ENCODE data around the gene PDK2.

PDK2 gene

DNA sequence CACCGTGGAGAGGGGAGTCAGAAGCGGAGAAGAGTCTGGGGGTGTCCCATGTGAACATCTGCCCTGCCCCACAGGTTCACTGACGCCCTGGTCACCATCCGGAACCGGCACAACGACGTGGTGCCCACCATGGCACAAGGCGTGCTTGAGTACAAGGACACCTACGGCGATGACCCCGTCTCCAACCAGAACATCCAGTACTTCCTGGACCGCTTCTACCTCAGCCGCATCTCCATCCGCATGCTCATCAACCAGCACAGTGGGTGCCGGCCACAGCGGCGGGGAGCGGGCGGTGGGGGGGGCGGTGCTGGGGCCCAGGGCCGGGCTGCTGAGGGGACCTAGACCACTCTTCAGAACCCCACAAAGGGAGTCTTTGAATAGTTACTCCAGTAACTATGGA, 10.7 kb downstream of the PDK2 start:
- Histone ChIP-seq H3K4me3 (ENCODE audit: low read length) (no peak overlapping the region), H3K36me3 (ENCODE audit: insufficient read depth, low read depth, low read length) (no peaks in the 10 kb centered on the region), H3K27me3 (ENCODE audit: insufficient read depth, low read length) (no peaks in the 10 kb centered on the region), H3K27ac (ENCODE audit: low read length) (no peak overlapping the region), H3K4me1 (ENCODE audit: insufficient read depth, low read length) (peaks cover 10% of the 10 kb centered on the region), H3K9ac (ENCODE audit: low read depth, low read length) (no peak overlapping the region), H3K9me3 (ENCODE audit: insufficient read depth, low read depth, low read length) (no peaks in the 10 kb centered on the region)

DNA sequence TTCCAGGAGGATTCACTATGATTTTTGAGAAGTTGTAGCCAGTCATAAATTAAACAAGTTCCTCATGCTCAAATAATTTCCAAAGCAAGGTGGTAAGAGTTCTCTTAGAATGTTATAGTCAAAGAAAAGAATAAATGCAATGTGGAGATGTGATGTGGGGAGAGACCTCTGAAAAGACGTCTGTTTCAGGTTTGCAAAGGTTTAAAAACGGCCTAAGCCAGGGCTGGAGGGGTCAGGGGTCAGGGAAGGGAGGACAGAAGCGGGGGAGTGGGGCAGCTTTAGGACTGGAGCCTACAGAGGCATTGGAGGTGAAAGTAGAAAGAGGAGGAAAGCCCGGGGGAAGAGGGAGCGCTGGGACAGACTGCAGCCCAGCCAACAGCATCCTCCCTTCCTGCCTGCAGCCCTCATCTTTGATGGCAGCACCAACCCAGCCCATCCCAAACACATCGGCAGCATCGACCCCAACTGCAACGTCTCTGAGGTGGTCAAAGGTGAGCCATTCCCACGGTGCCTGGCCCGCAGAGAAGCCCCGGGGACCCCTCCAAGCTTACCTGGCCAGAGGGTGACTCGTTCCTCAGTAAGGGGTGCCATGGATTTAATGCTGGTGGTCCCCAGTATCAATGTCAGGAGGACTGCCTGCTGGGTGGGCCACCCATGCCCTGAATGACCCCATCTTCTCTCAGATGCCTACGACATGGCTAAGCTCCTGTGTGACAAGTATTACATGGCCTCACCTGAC, 11.4 kb downstream of the PDK2 start:
- no peak overlapping the region for H3K4me3 ChIP-seq (ENCODE audit: low read length)
- H3K27me3 ChIP-seq (ENCODE audit: insufficient read depth, low read length): no peaks in the 10 kb centered on the region
- H3K9ac ChIP-seq (ENCODE audit: low read depth, low read length): no peak overlapping the region
- H3K36me3 ChIP-seq (ENCODE audit: insufficient read depth, low read depth, low read length): no peaks in the 10 kb centered on the region
- H3K27ac ChIP-seq (ENCODE audit: low read length): no peak overlapping the region
- peaks cover 3% of the 10 kb centered on the region for H3K4me1 ChIP-seq (ENCODE audit: insufficient read depth, low read length)
- H3K9me3 ChIP-seq (ENCODE audit: insufficient read depth, low read depth, low read length): no peaks in the 10 kb centered on the region

GRCh38 chr17:50107790-50108414, 12.8 kb downstream of the PDK2 start:
- Histone ChIP-seq H3K27ac (ENCODE audit: low read length) (no peak overlapping the region), H3K4me3 (ENCODE audit: low read length) (no peak overlapping the region), H3K9ac (ENCODE audit: low read depth, low read length) (no peak overlapping the region), H3K36me3 (ENCODE audit: insufficient read depth, low read depth, low read length) (no peaks in the 10 kb centered on the region), H3K27me3 (ENCODE audit: insufficient read depth, low read length) (no peaks in the 10 kb centered on the region), H3K4me1 (ENCODE audit: insufficient read depth, low read length) (peaks cover 3% of the 10 kb centered on the region), H3K9me3 (ENCODE audit: insufficient read depth, low read depth, low read length) (no peaks in the 10 kb centered on the region)

- Histone ChIP-seq H3K4me1 (ENCODE audit: insufficient read depth, low read length) (peaks cover 3% of the 10 kb centered on the region), H3K27ac (ENCODE audit: low read length) (no peak overlapping the region), H3K27me3 (ENCODE audit: insufficient read depth, low read length) (no peaks in the 10 kb centered on the region), H3K9ac (ENCODE audit: low read depth, low read length) (no peak overlapping the region), H3K9me3 (ENCODE audit: insufficient read depth, low read depth, low read length) (no peaks in the 10 kb centered on the region), H3K36me3 (ENCODE audit: insufficient read depth, low read depth, low read length) (no peaks in the 10 kb centered on the region), H3K4me3 (ENCODE audit: low read length) (no peak overlapping the region)
Observed at GRCh38 chr17:50108556-50108955, 13.4 kb downstream of the PDK2 start.

- H3K27me3 ChIP-seq (ENCODE audit: insufficient read depth, low read length): no peaks in the 10 kb centered on the region
- no peaks in the 10 kb centered on the region for H3K36me3 ChIP-seq (ENCODE audit: insufficient read depth, low read depth, low read length)
- H3K9ac ChIP-seq (ENCODE audit: low read depth, low read length): no peak overlapping the region
- H3K27ac ChIP-seq (ENCODE audit: low read length): no peak overlapping the region
- H3K4me3 ChIP-seq (ENCODE audit: low read length): no peak overlapping the region
- peaks cover 3% of the 10 kb centered on the region for H3K4me1 ChIP-seq (ENCODE audit: insufficient read depth, low read length)
- no peaks in the 10 kb centered on the region for H3K9me3 ChIP-seq (ENCODE audit: insufficient read depth, low read depth, low read length)
Observed at GRCh38 chr17:50109207-50109606, 14.1 kb downstream of the PDK2 start.

DNA sequence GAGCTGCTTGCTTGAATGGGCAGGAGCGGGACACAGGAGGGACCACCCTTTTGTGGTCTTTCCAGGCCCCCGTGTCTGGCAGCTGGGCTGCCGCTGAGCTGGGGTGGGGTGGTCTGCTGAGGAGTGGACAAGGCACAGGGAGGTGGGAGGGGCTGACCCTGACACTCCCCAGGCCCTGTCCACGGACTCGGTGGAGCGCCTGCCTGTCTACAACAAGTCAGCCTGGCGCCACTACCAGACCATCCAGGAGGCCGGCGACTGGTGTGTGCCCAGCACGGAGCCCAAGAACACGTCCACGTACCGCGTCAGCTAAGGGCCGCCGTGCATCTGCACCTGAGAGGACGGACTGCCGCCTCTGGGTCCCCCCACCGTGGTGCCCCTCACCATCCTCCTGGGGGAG, 14.6 kb downstream of the PDK2 start:
- no peaks in the 10 kb centered on the region for H3K36me3 ChIP-seq (ENCODE audit: insufficient read depth, low read depth, low read length)
- H3K4me1 ChIP-seq (ENCODE audit: insufficient read depth, low read length): peaks cover 3% of the 10 kb centered on the region
- H3K27me3 ChIP-seq (ENCODE audit: insufficient read depth, low read length): no peaks in the 10 kb centered on the region
- H3K9me3 ChIP-seq (ENCODE audit: insufficient read depth, low read depth, low read length): no peaks in the 10 kb centered on the region
- H3K4me3 ChIP-seq (ENCODE audit: low read length): no peak overlapping the region
- H3K27ac ChIP-seq (ENCODE audit: low read length): no peak overlapping the region
- no peak overlapping the region for H3K9ac ChIP-seq (ENCODE audit: low read depth, low read length)

DNA sequence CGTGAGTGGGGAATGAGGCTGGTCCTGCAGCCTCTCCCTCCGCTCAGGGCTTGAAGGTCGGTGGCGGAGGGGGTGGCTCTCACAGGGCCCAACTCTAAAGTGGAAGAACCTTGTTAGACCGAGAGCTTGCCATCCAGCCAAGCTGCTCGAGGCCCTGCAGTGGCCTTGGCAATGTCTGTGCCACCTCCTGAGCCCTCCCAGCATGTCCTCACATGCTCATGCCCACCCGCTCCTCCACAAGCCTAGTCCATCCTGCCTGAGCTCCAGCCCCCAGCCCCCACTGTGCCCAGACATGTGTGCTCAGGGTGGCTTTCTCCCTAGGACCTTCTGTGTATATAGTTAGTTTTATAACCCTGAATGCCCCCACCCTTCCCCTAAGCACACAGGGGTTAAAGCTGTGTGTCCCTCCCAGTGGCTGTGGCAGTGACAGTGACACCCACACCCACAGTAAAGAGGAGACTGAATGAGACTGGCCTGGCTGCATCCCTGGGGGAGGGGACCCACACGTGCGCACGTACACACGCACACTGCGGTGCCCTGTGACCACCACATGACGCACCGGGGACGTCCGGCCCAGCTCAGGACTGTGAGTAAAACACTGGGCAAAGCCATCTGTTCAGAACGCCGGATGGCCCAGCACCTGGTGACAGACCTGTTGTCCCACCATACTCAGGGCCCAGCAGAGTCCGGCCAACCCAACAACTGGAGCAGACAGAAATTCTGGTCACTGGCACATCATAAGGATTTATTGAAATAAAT, 15.6 kb downstream of the PDK2 start:
- H3K9me3 ChIP-seq (ENCODE audit: insufficient read depth, low read depth, low read length): no peaks in the 10 kb centered on the region
- no peak overlapping the region for H3K4me3 ChIP-seq (ENCODE audit: low read length)
- peaks cover 8% of the 10 kb centered on the region for H3K4me1 ChIP-seq (ENCODE audit: insufficient read depth, low read length)
- H3K27me3 ChIP-seq (ENCODE audit: insufficient read depth, low read length): no peaks in the 10 kb centered on the region
- no peak overlapping the region for H3K27ac ChIP-seq (ENCODE audit: low read length)
- H3K9ac ChIP-seq (ENCODE audit: low read depth, low read length): peak overlapping the region; percentile 68; the same call in 1 of the 2 replicates
- no peaks in the 10 kb centered on the region for H3K36me3 ChIP-seq (ENCODE audit: insufficient read depth, low read depth, low read length)

GRCh38 chr17:50111673-50112655, 16.8 kb downstream of the PDK2 start:
- Histone ChIP-seq H3K27me3 (ENCODE audit: insufficient read depth, low read length) (peaks cover 6% of the 10 kb centered on the region; the same call in 1 of the 2 replicates), H3K4me1 (ENCODE audit: insufficient read depth, low read length) (peaks cover 12% of the 10 kb centered on the region), H3K36me3 (ENCODE audit: insufficient read depth, low read depth, low read length) (no peaks in the 10 kb centered on the region), H3K4me3 (ENCODE audit: low read length) (no peak overlapping the region), H3K9me3 (ENCODE audit: insufficient read depth, low read depth, low read length) (no peaks in the 10 kb centered on the region), H3K27ac (ENCODE audit: low read length) (no peak overlapping the region), H3K9ac (ENCODE audit: low read depth, low read length) (peak overlapping the region; percentile 68)

DNA sequence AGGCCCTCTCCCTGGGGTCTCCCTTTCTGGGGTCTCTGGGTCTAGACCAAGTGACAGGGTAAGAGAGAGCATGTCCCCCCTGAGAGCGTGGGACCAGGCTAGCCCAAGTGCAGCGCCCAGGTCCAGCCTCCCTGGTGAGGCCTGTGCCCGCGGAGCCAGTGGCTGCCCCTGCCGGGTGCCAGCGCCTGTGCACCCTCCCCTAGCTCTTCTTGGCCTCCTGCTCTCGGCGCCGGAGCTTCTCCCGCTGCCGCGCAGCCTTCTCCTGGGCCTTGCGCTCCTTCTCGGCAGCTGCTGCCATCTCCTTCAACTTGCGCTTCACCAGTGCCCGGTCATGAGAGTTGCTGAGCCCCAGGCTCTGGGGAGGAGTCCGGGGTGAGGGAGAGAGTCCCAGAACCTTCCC, 17.5 kb downstream of the PDK2 start:
- Histone ChIP-seq H3K27ac (ENCODE audit: low read length) (no peak overlapping the region), H3K4me3 (ENCODE audit: low read length) (no peak overlapping the region), H3K36me3 (ENCODE audit: insufficient read depth, low read depth, low read length) (no peaks in the 10 kb centered on the region), H3K4me1 (ENCODE audit: insufficient read depth, low read length) (peaks cover 13% of the 10 kb centered on the region), H3K9ac (ENCODE audit: low read depth, low read length) (peak overlapping the region; percentile 68; the same call in 1 of the 2 replicates), H3K9me3 (ENCODE audit: insufficient read depth, low read depth, low read length) (no peaks in the 10 kb centered on the region), H3K27me3 (ENCODE audit: insufficient read depth, low read length) (peaks cover 11% of the 10 kb centered on the region)

GRCh38 chr17:50113624-50114320, 18.6 kb downstream of the PDK2 start:
- Histone ChIP-seq H3K9ac (ENCODE audit: low read depth, low read length) (no peak overlapping the region), H3K27ac (ENCODE audit: low read length) (no peak overlapping the region), H3K27me3 (ENCODE audit: insufficient read depth, low read length) (peaks cover 22% of the 10 kb centered on the region), H3K9me3 (ENCODE audit: insufficient read depth, low read depth, low read length) (no peaks in the 10 kb centered on the region), H3K4me3 (ENCODE audit: low read length) (no peak overlapping the region), H3K4me1 (ENCODE audit: insufficient read depth, low read length) (peaks cover 13% of the 10 kb centered on the region; the same call in 1 of the 2 replicates), H3K36me3 (ENCODE audit: insufficient read depth, low read depth, low read length) (no peaks in the 10 kb centered on the region)
